ENCODE results near the gene EXOC2. TPM values are rescaled to one million over a fixed set of nuclear protein-coding genes. Genes with fewer than 3 reads are reported as not detected.
"Not testable (repeated sequence)": the region's sequence is repeated elsewhere in the genome, so short reads cannot be mapped to it uniquely, and the experiment has no call there.

Gene EXOC2
- total RNA-seq, 1 experiment from 2014 or later: 62.2 TPM

GRCh38 chr6:709471-710056 lies 16.6 kb upstream of the EXOC2 start:
- DNase-seq (ENCODE audit: low read depth): no peak

- no peak for DNase-seq (ENCODE audit: low read depth)
These were observed 15.3 kb upstream of the EXOC2 start for GRCh38 chr6:708237-708598.

- no peak for DNase-seq (ENCODE audit: low read depth)
These were observed 14.8 kb upstream of the EXOC2 start for GRCh38 chr6:707576-708236.

- DNase-seq (ENCODE audit: low read depth): no peak
These were observed 14.0 kb upstream of the EXOC2 start for GRCh38 chr6:706819-707381.

GRCh38 chr6:706146-706545 lies 13.2 kb upstream of the EXOC2 start:
- DNase-seq (ENCODE audit: low read depth): no peak

GRCh38 chr6:705047-705446 lies 12.1 kb upstream of the EXOC2 start:
- no peak for DNase-seq (ENCODE audit: low read depth)

GRCh38 chr6:704046-704445 lies 11.1 kb upstream of the EXOC2 start:
- DNase-seq (ENCODE audit: low read depth): no peak

- DNase-seq (ENCODE audit: low read depth): no peak
These were observed 10.6 kb upstream of the EXOC2 start for GRCh38 chr6:703552-703951.

GRCh38 chr6:701700-702479 lies 9.0 kb upstream of the EXOC2 start:
- no peak for DNase-seq (ENCODE audit: low read depth)

- no peak for DNase-seq (ENCODE audit: low read depth)
These were observed 8.3 kb upstream of the EXOC2 start for GRCh38 chr6:701215-701614.

- DNase-seq (ENCODE audit: low read depth): no peak
These were observed 7.6 kb upstream of the EXOC2 start for GRCh38 chr6:700490-700889.

GRCh38 chr6:699319-699718 lies 6.4 kb upstream of the EXOC2 start:
- no peak for DNase-seq (ENCODE audit: low read depth)

- not testable (repeated sequence) for DNase-seq (ENCODE audit: low read depth)
These were observed 1.6 kb upstream of the EXOC2 start for GRCh38 chr6:694431-695126.

- no peak for DNase-seq (ENCODE audit: low read depth)
These were observed 727 bp upstream of the EXOC2 start for GRCh38 chr6:693723-694009.

GRCh38 chr6:692356-692851 lies 535 bp downstream of the EXOC2 start:
- peak; percentile 62 for DNase-seq (ENCODE audit: low read depth)

GRCh38 chr6:689223-689622 lies 3.7 kb downstream of the EXOC2 start:
- no peak for DNase-seq (ENCODE audit: low read depth)

- DNase-seq (ENCODE audit: low read depth): peak; percentile 34
These were observed 6.4 kb downstream of the EXOC2 start for GRCh38 chr6:686497-686896.

- DNase-seq (ENCODE audit: low read depth): peak; percentile 67
These were observed 7.9 kb downstream of the EXOC2 start for GRCh38 chr6:684831-685636.

- DNase-seq (ENCODE audit: low read depth): peak; percentile 90
These were observed 9.0 kb downstream of the EXOC2 start for GRCh38 chr6:683742-684440.

GRCh38 chr6:680666-681340 lies 12.1 kb downstream of the EXOC2 start:
- DNase-seq (ENCODE audit: low read depth): no peak
